Stimulated activated CD4-positive, alpha-beta T cell treated with anti-CD3 and anti-CD28 coated beads, Interleukin-4, amount 100 ng/mL, for 1 hour (primary cell): Measurements from ENCODE around the gene MORC2.

Source experiments
- DNase-seq: peaks from one replicate; pipeline ENCODE4 v3.0.0-alpha.2; 2020

Gene MORC2

GRCh38 chr22:30968015-30968923 lies at the start of gene MORC2:
MORC2 (minus strand) TSS chr22:30968774; CDS start chr22:30967889, 885 bp downstream.
- DNase-seq: no peak

GRCh38 chr22:31005535-31005934 lies 37.0 kb upstream of the MORC2 start:
- no peak for DNase-seq

GRCh38 chr22:31001124-31001770 lies 32.7 kb upstream of the MORC2 start:
- DNase-seq: no peak

- no peak for DNase-seq
Observed at GRCh38 chr22:30998329-30998728, 29.8 kb upstream of the MORC2 start.

- no peak for DNase-seq
Observed at GRCh38 chr22:30996462-30996861, 27.9 kb upstream of the MORC2 start.

- no peak for DNase-seq
Observed at GRCh38 chr22:30994960-30995359, 26.4 kb upstream of the MORC2 start.

- no peak for DNase-seq
Observed at GRCh38 chr22:30992565-30992964, 24.0 kb upstream of the MORC2 start.

- no peak for DNase-seq
Observed at GRCh38 chr22:30990690-30991089, 22.1 kb upstream of the MORC2 start.

GRCh38 chr22:30989474-30989873 lies 20.9 kb upstream of the MORC2 start:
- no peak for DNase-seq

GRCh38 chr22:30985561-30986208 lies 17.1 kb upstream of the MORC2 start:
- no peak for DNase-seq

- no peak for DNase-seq
Observed at GRCh38 chr22:30984317-30984716, 15.7 kb upstream of the MORC2 start.

- no peak for DNase-seq
Observed at GRCh38 chr22:30982512-30982911, 13.9 kb upstream of the MORC2 start.

GRCh38 chr22:30979932-30980331 lies 11.4 kb upstream of the MORC2 start:
- no peak for DNase-seq

- DNase-seq: no peak
Observed at GRCh38 chr22:30978304-30978962, 9.9 kb upstream of the MORC2 start.

GRCh38 chr22:30970356-30970746 lies 1.8 kb upstream of the MORC2 start:
- no peak for DNase-seq

- peak; percentile 48 for DNase-seq
Observed at GRCh38 chr22:30969532-30970355, 1.2 kb upstream of the MORC2 start.

- peak; percentile 96 for DNase-seq
Observed at GRCh38 chr22:30968924-30969531, 454 bp upstream of the MORC2 start, which contains the start of gene TUG1. TUG1 (plus strand) TSS chr22:30969265.

GRCh38 chr22:30964858-30965257 lies 3.7 kb downstream of the MORC2 start:
- no peak for DNase-seq

- DNase-seq: no peak
Observed at GRCh38 chr22:30955153-30955552, 13.4 kb downstream of the MORC2 start.

- no peak for DNase-seq
Observed at GRCh38 chr22:30953206-30953605, 15.4 kb downstream of the MORC2 start.

- DNase-seq: no peak
Observed at GRCh38 chr22:30949934-30950660, 18.5 kb downstream of the MORC2 start.
